GM18907 (cell line): ENCODE results near the gene PPP1R13B.

Source experiments
- ATAC-seq: cut with Tn5 transposase; IDR thresholded peaks from one replicate; pipeline ENCODE4 v1.9.1; 2021; ENCODE audit warnings: mild to moderate bottlenecking, moderate library complexity; ENCODE audit not compliant: unreplicated experiment

PPP1R13B gene

GRCh38 chr14:103749452-103749851 is 97.9 kb downstream of the PPP1R13B start:
- ATAC-seq, result no peak

GRCh38 chr14:103748534-103748857 is 98.9 kb downstream of the PPP1R13B start:
- ATAC-seq, result no peak

- no peak for ATAC-seq
These were observed 100.7 kb downstream of the PPP1R13B start for GRCh38 chr14:103746701-103747100.

GRCh38 chr14:103745424-103745823 is 102.0 kb downstream of the PPP1R13B start:
- no peak for ATAC-seq

DNA sequence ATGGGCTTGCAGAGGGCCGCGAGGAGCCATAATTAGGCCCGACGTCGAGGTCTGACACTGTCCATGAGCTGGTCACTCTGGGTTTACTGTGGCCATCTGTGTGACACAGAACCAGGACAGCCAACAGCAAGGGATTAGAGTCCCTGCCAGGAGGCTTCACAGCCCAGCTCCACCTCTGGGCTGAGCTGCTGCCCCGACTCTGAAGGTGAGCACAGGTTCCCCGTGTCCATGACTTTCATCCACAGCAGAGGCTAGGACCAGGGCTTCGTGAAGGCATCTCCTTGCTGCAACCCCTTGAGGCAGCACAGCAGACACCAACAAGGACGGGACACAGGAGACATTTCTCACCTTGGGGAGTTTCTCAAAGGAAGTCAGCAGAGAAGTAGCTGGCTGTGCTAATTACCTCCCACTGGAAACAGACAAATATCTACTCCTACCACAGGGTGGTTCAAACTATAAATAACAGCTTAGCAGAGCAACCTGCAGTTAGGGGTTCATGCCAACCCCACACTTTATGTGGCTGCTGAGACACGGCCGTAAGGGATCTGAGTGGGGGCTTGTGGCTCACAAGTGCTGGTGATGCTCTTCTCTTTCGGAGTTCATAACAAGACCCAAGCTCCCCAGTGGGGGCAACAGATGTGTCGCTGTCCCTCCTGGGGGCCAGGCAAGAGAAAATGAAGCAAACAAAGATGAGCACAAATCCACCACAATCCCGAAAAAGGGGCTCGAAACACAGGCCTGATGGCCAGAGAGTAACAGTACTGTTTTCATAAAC is 102.6 kb downstream of the PPP1R13B start:
- ATAC-seq, result no peak

DNA sequence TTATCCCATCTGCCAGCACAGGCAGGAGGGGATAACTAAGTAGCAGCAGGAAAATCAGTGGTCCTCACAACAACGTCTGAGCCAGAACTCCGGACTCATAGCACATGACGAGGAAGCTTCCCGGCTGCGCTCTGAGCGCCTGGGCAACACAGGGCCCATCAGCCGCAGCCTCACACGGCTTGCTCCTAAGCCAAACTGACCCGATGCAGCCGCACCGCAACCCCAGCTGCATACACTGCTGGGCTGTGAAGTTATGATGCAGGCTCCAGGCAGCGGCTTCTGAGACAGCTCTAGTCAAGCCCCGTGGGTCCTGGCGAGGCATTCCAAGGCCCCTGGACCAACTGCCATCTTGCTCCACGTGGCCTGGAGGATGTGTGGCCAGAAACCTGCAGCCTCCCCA is 103.7 kb downstream of the PPP1R13B start:
- no peak for ATAC-seq

DNA sequence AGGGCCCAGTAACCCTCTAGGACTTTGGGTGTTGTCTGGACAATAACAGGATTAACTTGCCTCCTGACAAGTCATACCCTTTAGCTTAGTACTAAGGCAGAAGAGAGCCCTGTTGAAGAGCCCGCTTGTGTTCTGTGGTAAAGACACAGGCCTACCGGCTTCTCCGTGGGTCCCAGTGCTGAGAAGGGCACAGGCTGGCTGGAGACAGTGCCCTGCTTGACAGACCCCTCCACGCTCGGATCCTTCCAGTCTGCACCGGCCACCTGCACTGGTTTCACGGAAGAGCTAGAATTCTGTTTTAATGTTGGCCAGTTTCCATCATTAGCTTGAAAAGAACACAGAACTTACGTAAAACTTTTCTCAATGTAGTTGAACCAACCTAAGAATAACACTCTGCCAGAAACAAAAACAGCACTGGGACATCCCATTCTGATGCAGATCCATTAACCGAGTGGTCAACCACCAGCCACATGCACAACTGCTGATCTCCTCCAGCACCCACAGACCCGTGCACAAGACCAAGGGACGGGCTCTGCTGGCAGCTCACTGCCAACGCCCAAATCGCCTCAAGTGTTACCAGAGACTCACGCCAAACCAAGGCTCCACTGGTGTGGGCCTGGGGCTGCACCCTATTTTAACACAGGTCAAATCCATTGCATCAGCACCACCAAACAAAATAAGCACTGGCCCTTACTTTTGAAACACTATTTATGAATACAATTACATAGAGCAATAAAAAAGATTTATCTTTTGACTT is 104.7 kb downstream of the PPP1R13B start:
- no peak for ATAC-seq

GRCh38 chr14:103741876-103742275 is 105.5 kb downstream of the PPP1R13B start:
- ATAC-seq, result no peak

- no peak for ATAC-seq
These were observed 106.2 kb downstream of the PPP1R13B start for GRCh38 chr14:103740991-103741689.

GRCh38 chr14:103739793-103740501 is 107.4 kb downstream of the PPP1R13B start:
- ATAC-seq, result no peak

DNA sequence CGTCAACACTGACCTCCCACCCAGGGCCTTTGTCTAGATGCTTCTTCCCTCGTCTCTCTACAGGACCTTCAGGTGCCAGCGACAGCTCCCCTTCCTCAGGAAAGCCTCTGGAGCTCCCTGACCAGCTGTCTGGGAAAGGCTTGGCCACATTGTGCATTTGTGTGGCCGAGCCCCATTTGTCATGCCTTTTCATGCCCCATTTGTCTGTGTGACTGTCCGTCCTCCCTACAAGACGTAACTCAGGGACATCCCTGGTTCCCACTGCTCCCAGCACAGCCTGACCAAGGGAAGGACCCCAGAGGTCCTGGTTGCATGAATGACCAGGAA is 107.9 kb downstream of the PPP1R13B start:
- no peak for ATAC-seq

GRCh38 chr14:103738701-103739451 is 108.5 kb downstream of the PPP1R13B start:
- ATAC-seq, result no peak

DNA sequence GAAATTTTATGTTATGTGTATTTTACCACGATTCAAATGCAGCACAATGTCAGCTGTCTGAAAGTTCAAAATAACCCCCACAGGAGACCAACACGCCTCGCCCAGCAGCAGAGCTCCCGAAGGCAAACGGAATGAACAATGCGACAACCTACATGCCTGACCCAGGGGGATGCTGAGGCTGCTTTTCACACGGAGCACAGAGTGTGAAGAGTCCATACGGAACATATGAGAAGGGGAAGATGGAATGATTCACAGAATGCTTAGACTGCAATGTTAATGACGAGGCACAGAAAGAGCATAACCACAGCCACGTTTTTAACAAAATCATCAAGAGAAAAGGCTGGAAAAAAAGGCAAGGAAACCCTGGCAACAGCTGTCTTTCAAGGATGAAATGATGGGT is 109.2 kb downstream of the PPP1R13B start:
- no peak for ATAC-seq

GRCh38 chr14:103737432-103738045 is 109.8 kb downstream of the PPP1R13B start:
- ATAC-seq, result no peak

- ATAC-seq, result no peak
These were observed 110.6 kb downstream of the PPP1R13B start for GRCh38 chr14:103736546-103737431.

GRCh38 chr14:103735815-103736545 is 111.4 kb downstream of the PPP1R13B start:
- ATAC-seq, result no peak

GRCh38 chr14:103735439-103735814 is 111.9 kb downstream of the PPP1R13B start:
- no peak for ATAC-seq

DNA sequence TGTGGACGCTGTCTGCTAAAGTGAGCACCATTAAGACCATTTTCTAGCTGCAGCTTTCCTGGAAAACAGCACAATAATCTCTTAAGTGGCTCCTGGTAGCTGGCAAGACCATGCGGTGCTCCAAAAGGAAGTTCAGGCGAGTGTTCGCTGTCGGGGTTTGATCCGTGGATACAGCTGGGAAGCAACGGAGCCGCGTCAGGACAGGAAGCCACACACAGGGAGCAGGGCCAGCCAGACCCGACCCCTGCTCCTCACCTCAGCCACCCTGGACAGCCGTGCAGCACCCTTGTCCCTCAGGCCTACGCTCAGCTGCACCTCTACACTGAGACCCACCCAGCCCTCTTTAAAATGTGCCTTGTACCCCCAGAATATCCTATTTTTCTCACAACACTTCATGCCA is 112.4 kb downstream of the PPP1R13B start:
- no peak for ATAC-seq
